GM23338 (cell line): ENCODE data around the gene RNFT2. TPM values are rescaled to one million over a fixed set of nuclear protein-coding genes. Genes with fewer than 3 reads are reported as not detected.

Experiments used
- ATAC-seq: fragments of 200-7000 bp; cut with Tn5 transposase; 3 replicates; pipeline ENCODE4 v1.9.1; 2020
- DNase-seq: peaks from one replicate; pipeline ENCODE4 v3.0.0-alpha.2; 2015; ENCODE audit warnings: low spot score
- H2AFZ ChIP-seq: fragments of 200-600 bp; sonication (generic); 2 replicates; pipeline ENCODE4 v1.8.0; 2016; ENCODE audit warnings: antibody characterized with exemption, mild to moderate bottlenecking, moderate library complexity
- H3F3A ChIP-seq: fragments of 200-600 bp; sonication (generic); replicated peaks from 2 replicates; pipeline ENCODE4 v1.8.0; 2017; ENCODE audit warnings: antibody characterized with exemption, mixed run types, low read depth
- H3K27ac ChIP-seq: fragments of 200-600 bp; sonication (generic); 2 replicates; pipeline ENCODE4 v1.6.1; 2016; ENCODE audit warnings: low read depth
- H3K27me3 ChIP-seq: fragments of 200-600 bp; sonication (generic); 2 replicates; pipeline ENCODE4 v1.8.0; 2016; ENCODE audit warnings: mild to moderate bottlenecking, mixed run types, moderate library complexity; ENCODE audit not compliant: insufficient read depth
- H3K36me3 ChIP-seq: fragments of 200-600 bp; sonication (generic); 2 replicates; pipeline ENCODE4 v1.8.0; 2016; ENCODE audit warnings: mild to moderate bottlenecking; ENCODE audit not compliant: insufficient read depth
- H3K4me1 ChIP-seq: fragments of 200-600 bp; sonication (generic); 2 replicates; pipeline ENCODE4 v1.8.0; 2016; ENCODE audit warnings: mild to moderate bottlenecking, moderate library complexity; ENCODE audit not compliant: insufficient read depth
- H3K4me2 ChIP-seq: fragments of 200-600 bp; sonication (generic); 2 replicates; pipeline ENCODE4 v1.7.1; 2017; ENCODE audit warnings: mixed run types
- H3K4me3 ChIP-seq: fragments of 200-600 bp; sonication (generic); 2 replicates; pipeline ENCODE4 v1.6.1; 2016; ENCODE audit warnings: mixed run types
- H3K79me2 ChIP-seq: fragments of 200-600 bp; sonication (generic); replicated peaks from 2 replicates; pipeline ENCODE4 v1.8.0; 2017; ENCODE audit warnings: mild to moderate bottlenecking; ENCODE audit not compliant: insufficient read depth
- H3K9me2 ChIP-seq: fragments of 200-600 bp; sonication (generic); 2 replicates; pipeline ENCODE4 v1.8.0; 2017; ENCODE audit not compliant: insufficient read depth
- H4K20me1 ChIP-seq: fragments of 200-600 bp; sonication (generic); replicated peaks from 2 replicates; pipeline ENCODE4 v1.8.0; 2017; ENCODE audit warnings: mild to moderate bottlenecking; ENCODE audit not compliant: insufficient read depth
- H3K27ac Mint-ChIP-seq: 2 replicates; pipeline ENCODE4 v1.8.0; 2020; ENCODE audit warnings: inconsistent platforms, mild to moderate bottlenecking, moderate library complexity, mixed read lengths
- H3K27me3 Mint-ChIP-seq: 3 replicates; pipeline ENCODE4 v1.8.0; 2022; ENCODE audit warnings: low read depth, mild to moderate bottlenecking, moderate library complexity, mixed read lengths, inconsistent platforms; ENCODE audit not compliant: insufficient read depth, poor library complexity
- H3K36me3 Mint-ChIP-seq: 3 replicates; pipeline ENCODE4 v1.8.0; 2021; ENCODE audit warnings: low read depth, mild to moderate bottlenecking, inconsistent platforms, moderate library complexity, mixed read lengths
- H3K4me1 Mint-ChIP-seq: 3 replicates; pipeline ENCODE4 v1.8.0; 2020; ENCODE audit warnings: mild to moderate bottlenecking, inconsistent platforms, mixed read lengths
- H3K4me3 Mint-ChIP-seq: 3 replicates; pipeline ENCODE4 v1.8.0; 2021; ENCODE audit warnings: moderate library complexity, mild to moderate bottlenecking, inconsistent platforms, mixed read lengths
- H3K9me3 Mint-ChIP-seq: 3 replicates; pipeline ENCODE4 v1.8.0; 2020; ENCODE audit warnings: moderate library complexity, mild to moderate bottlenecking, inconsistent platforms, mixed read lengths
- CREB1 ChIP-seq: fragments of 250-450 bp; sonication (Bioruptor Pico); IDR thresholded peaks from 2 replicates; pipeline ENCODE4 v1.5.0; 2020; ENCODE audit warnings: low read depth, mild to moderate bottlenecking, moderate library complexity
- ETS1 ChIP-seq: IDR thresholded peaks from 2 replicates; pipeline ENCODE4 v1.6.1; 2016; ENCODE audit warnings: antibody characterized with exemption
- EZH2phosphoT487 ChIP-seq: fragments of 200-600 bp; sonication (generic); IDR thresholded peaks from one replicate; pipeline ENCODE4 v1.8.1; 2018; ENCODE audit warnings: antibody characterized with exemption; ENCODE audit not compliant: unreplicated experiment
- JUNB ChIP-seq: IDR thresholded peaks from one replicate; pipeline ENCODE4 v1.6.1; 2016; ENCODE audit warnings: antibody characterized with exemption; ENCODE audit not compliant: unreplicated experiment
- POLR2AphosphoS5 ChIP-seq: IDR thresholded peaks from 2 replicates; pipeline ENCODE4 v1.6.1; 2016; ENCODE audit warnings: antibody characterized with exemption, low read depth
- REST ChIP-seq: IDR thresholded peaks from one replicate; pipeline ENCODE4 v1.6.1; 2018; ENCODE audit warnings: antibody characterized with exemption; ENCODE audit not compliant: unreplicated experiment
- STAT1 ChIP-seq: IDR thresholded peaks from one replicate; pipeline ENCODE4 v1.6.1; 2016; ENCODE audit warnings: antibody characterized with exemption; ENCODE audit not compliant: unreplicated experiment
- ZNF114 ChIP-seq: fragments of 250-450 bp; sonication (Bioruptor Pico); IDR thresholded peaks from 2 replicates; pipeline ENCODE4 v1.5.0; 2020; ENCODE audit warnings: mild to moderate bottlenecking, moderate library complexity
- ZNF331 ChIP-seq: fragments of 250-450 bp; sonication (Bioruptor Pico); IDR thresholded peaks from 2 replicates; pipeline ENCODE4 v1.5.0; 2020; ENCODE audit warnings: low read depth, mild to moderate bottlenecking, moderate library complexity
- ZNF462 ChIP-seq: fragments of 250-450 bp; sonication (Bioruptor Pico); IDR thresholded peaks from 2 replicates; pipeline ENCODE4 v1.5.0; 2020; ENCODE audit warnings: mild to moderate bottlenecking, moderate library complexity
- polyA plus RNA-seq: library from polyadenylated mRNA; unstranded; fragments of >200 nt; fragmentation: Nextera tagmentation; extraction: Ambion mirVana; gene quantifications from 2 replicates; pipeline ENCODE4 v1.2.1, GENCODE V29; 2016
- total RNA-seq: library from RNA; depleted of rRNA; stranded (reverse); fragments of >200 nt; shearing (Covaris generic); gene quantifications from 2 replicates; pipeline ENCODE4 v1.2.3, GENCODE V29; 2014

The RNFT2 gene
- total and polyA plus RNA-seq, 2 experiments from 2014 or later = 19.3 to 22.9 TPM

DNA sequence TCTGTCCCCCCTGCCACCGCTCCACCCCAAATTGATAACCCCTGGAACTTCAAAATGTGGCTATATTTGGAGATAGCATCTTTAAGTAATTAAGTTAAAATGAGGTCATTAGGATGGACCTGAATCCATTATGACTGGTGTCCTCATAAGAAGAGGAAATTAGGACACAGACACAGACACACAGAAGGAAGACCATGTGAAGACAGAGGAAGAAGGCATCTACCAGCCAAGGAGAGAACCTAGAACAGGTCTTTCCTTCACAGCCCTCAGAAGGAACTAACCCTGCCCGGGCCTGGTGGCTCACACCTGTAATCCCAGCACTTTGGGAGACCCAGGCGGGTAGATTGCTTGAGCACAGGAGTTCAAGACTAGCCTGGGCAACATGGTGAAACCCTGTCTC is 146.8 kb downstream of the RNFT2 start:
- peaks cover 33% of the 10 kb centered on the region for H3K27me3 Mint-ChIP-seq
- no peak for DNase-seq
- peaks cover 19% of the 10 kb centered on the region for H3K4me1 ChIP-seq

DNA sequence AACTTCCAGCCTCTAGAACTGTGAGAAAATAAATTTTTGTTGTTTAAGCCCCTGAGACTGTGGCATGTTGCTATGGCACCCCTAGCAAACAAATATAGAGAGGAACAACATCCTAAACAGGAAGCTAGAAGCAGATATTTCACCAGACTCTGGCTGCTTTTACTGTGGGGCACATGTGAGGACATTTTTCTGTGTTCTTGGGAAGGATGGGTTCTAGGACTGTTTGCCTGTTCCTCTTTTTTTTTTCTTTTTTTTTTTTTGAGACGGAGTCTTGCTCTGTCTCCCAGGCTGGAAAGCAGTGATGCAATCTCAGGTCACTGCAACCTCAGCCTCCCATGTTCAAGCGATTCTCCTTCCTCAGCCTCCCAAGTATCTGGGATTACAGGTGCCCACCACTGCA is 147.4 kb downstream of the RNFT2 start:
- Mint-ChIP-seq H3K4me1 (peaks cover 10% of the 10 kb centered on the region), H3K9me3 (no peaks in the 10 kb centered on the region; the same call in 1 of the 3 replicates), H3K27ac (no peak overlapping the region), H3K36me3 (no peaks in the 10 kb centered on the region; the same call in 2 of the 3 replicates), H3K4me3 (no peak overlapping the region), H3K27me3 (peaks cover 27% of the 10 kb centered on the region)
- Histone ChIP-seq H3K4me1 (peaks cover 13% of the 10 kb centered on the region), H3F3A (peaks cover 13% of the 10 kb centered on the region), H3K27ac (no peak overlapping the region), H3K4me3 (no peak overlapping the region), H2AFZ (no peak overlapping the region), H3K79me2 (no peaks in the 10 kb centered on the region), H3K27me3 (peaks cover 41% of the 10 kb centered on the region), H3K9me2 (no peaks in the 10 kb centered on the region), H3K36me3 (no peaks in the 10 kb centered on the region), H3K4me2 (no peak overlapping the region), H4K20me1 (no peaks in the 10 kb centered on the region)
- no peak for ATAC-seq
- no peak for DNase-seq
- no peak for TF ChIP-seq ZNF114 (CRISPR knock-in tag)
- no peak for TF ChIP-seq ZNF462
- no peak for TF ChIP-seq JUNB
- no peak for TF ChIP-seq ZNF331 (CRISPR knock-in tag)
- no peak for TF ChIP-seq REST
- TF ChIP-seq STAT1 = no peak
- TF ChIP-seq CREB1 (CRISPR knock-in tag) = no peak

More for the DNA sequence above, 146.8 kb downstream of the RNFT2 start:
- Mint-ChIP-seq H3K4me3 (no peak overlapping the region), H3K4me1 (peaks cover 16% of the 10 kb centered on the region), H3K9me3 (no peaks in the 10 kb centered on the region; the same call in none of the 3 replicates), H3K27ac (no peak overlapping the region), H3K36me3 (no peaks in the 10 kb centered on the region; the same call in 2 of the 3 replicates)
- no peak overlapping the region for H3K4me2 ChIP-seq
- no peak for TF ChIP-seq ETS1
- no peak for TF ChIP-seq EZH2phosphoT487
- no peak for TF ChIP-seq POLR2AphosphoS5
- no peak for TF ChIP-seq STAT1
- no peak for ATAC-seq
- no peak overlapping the region for H3K27ac ChIP-seq
- no peaks in the 10 kb centered on the region for H3K36me3 ChIP-seq
- H3K27me3 ChIP-seq = peaks cover 47% of the 10 kb centered on the region
- no peaks in the 10 kb centered on the region for H3K79me2 ChIP-seq
- no peak overlapping the region for H3K4me3 ChIP-seq
- H3F3A ChIP-seq = peaks cover 19% of the 10 kb centered on the region
- no peaks in the 10 kb centered on the region for H3K9me2 ChIP-seq
- peaks cover 6% of the 10 kb centered on the region; the same call in 1 of the 2 replicates for H4K20me1 ChIP-seq
- no peak overlapping the region for H2AFZ ChIP-seq
